Measurements from ENCODE around the gene GOLGA6C. TPM values are rescaled to one million over a fixed set of nuclear protein-coding genes. Genes with fewer than 3 reads are reported as not detected.

The GOLGA6C gene
- not detected in 2 replicates for total RNA-seq

GRCh38 chr15:75258034-75258433 is at the start of gene GOLGA6C:
GOLGA6C (plus strand) TSS chr15:75258334; CDS start chr15:75258599, 265 bp downstream.

GRCh38 chr15:75282572-75282971 is 24.4 kb downstream of the GOLGA6C start, which contains the start of gene GOLGA6D:
GOLGA6D (plus strand) TSS chr15:75282835; CDS start chr15:75282876, 41 bp downstream.

Other genes starting within 250 kb of the GOLGA6C start
- gene PPCDC, start 234.7 kb upstream of the GOLGA6C start, total RNA-seq, result 13.9 and 39.6 TPM in 2 replicates
- 15.3 and 22.6 TPM in 2 replicates for gene C15orf39, start 56.5 kb upstream of the GOLGA6C start, total RNA-seq
- gene GOLGA6D, start 24.5 kb downstream of the GOLGA6C start, total RNA-seq, result not detected in 2 replicates
- 136 and 167 TPM in 2 replicates for gene COMMD4, start 77.7 kb downstream of the GOLGA6C start, total RNA-seq
- gene NEIL1, start 88.7 kb downstream of the GOLGA6C start, total RNA-seq, result 3.1 and 20.2 TPM in 2 replicates
- gene MAN2C1, start 110.3 kb downstream of the GOLGA6C start, total RNA-seq, result 62.9 and 104 TPM in 2 replicates
- 33.0 and 34.9 TPM in 2 replicates for gene SIN3A, start 193.4 kb downstream of the GOLGA6C start, total RNA-seq